RWPE1 (cell line): ENCODE data around the gene MICAL3.

ENCODE experiments used
- CTCF ChIA-PET: fragments of 350-600 bp; sonication (Branson Sonifier 250); formaldehyde crosslinking; extraction: SDS; loops from one replicate; lab custom pipeline; 2021; lab: Yijun Ruan, JAX
- POLR2A ChIA-PET: fragments of 400-600 bp; formaldehyde crosslinking; extraction: SDS; loops from one replicate; lab custom pipeline; 2020; ENCODE audit warnings: antibody characterized with exemption; ENCODE audit not compliant: low non-redundant PET; lab: Yijun Ruan, JAX
- DNase-seq: peaks from one replicate; pipeline ENCODE4 v3.0.0; 2012; ENCODE audit warnings: low spot score
- H3K27ac ChIP-seq: fragments of 450-650 bp; 2 replicates; pipeline ENCODE4 v1.5.1; 2017
- TF ChIP-seq, protein P1 (sequence below): fragments of 450-650 bp; conservative IDR thresholded peaks from 2 replicates; pipeline ENCODE4 v1.5.1; 2017; ENCODE audit warnings: low read depth, mild to moderate bottlenecking

The MICAL3 gene

DNA sequence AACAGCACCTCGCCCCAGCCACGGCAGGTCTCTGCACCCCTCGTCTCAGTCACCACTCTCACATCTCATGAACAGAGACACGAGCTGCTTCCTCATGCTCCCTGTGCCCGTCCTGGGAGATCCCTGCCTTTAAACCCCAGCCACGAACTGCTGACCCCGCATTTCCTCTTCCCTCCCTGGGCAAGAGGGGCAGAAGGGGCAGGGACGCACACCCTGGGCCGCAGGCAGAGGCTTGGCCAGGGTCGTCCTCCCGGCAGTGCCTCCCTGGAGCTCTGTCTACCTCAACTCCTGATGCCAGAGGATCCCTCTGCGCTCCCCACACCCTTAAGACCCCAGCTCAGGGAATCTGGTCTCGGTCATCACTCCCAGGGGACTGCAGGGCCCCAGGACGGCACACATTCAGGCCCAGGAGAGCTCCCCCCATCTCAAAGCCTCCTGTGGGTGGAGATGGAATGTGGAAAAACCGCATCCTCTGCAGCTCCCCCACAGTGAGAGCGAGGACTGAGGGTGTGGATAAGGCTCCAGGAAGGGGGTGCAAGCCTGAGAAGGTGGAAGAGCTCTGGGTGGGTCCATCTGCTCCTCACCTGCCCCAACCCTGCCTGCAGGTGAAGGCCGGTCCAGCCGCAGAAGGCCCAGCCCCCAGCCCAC is 251.3 kb downstream of the MICAL3 start:
- POLR2A ChIA-PET = no interaction called here
- TF ChIP-seq, protein P1, sequence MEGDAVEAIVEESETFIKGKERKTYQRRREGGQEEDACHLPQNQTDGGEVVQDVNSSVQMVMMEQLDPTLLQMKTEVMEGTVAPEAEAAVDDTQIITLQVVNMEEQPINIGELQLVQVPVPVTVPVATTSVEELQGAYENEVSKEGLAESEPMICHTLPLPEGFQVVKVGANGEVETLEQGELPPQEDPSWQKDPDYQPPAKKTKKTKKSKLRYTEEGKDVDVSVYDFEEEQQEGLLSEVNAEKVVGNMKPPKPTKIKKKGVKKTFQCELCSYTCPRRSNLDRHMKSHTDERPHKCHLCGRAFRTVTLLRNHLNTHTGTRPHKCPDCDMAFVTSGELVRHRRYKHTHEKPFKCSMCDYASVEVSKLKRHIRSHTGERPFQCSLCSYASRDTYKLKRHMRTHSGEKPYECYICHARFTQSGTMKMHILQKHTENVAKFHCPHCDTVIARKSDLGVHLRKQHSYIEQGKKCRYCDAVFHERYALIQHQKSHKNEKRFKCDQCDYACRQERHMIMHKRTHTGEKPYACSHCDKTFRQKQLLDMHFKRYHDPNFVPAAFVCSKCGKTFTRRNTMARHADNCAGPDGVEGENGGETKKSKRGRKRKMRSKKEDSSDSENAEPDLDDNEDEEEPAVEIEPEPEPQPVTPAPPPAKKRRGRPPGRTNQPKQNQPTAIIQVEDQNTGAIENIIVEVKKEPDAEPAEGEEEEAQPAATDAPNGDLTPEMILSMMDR = no peak
- H3K27ac ChIP-seq = no peak overlapping the region
- DNase-seq = peak; percentile 39
- CTCF ChIA-PET = interaction anchor here (0.7 kb wide), 1 partner anchor 151 kb away, joined by 3 read pairs; no protein-coding TSS in a partner anchor

DNA sequence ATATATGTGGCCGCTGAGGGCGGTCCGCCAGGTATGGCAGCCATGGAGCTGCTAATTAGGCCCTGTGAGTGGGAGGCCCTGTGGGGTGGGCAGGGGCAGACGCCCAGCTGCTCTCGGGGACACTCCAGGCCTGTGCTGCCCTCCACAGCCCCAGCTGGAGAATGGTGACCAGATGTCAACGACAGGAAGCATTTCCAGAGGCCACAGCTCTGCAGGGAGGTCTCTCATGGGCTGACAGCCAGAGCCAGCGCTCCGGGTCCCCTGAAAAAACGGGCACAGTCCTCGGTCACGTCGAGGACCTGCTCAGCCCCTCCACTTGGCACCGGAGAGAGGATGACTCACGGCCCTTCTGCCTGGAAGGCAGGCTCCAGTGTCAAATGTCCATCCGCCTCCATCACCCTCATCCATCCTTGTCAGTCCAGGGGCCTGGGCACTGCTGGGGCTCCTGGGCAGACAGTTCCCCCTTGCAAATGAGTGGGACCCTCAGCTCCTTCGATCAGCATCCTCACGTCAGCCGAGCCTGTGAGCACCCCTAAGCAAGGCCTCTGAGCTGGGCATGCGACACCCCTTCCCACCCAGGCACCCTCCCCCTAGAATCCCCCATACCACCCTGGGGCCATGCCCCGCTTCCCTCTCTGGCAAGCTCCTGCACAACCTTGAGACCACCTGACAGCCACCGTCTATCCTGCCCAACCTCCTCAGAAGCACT is 252.0 kb downstream of the MICAL3 start:
- TF ChIP-seq, protein P1 = no peak
- no peak overlapping the region for H3K27ac ChIP-seq
- CTCF ChIA-PET = interaction anchor here (1.1 kb wide), 1 partner anchor 18 kb away, joined by 3 read pairs; no protein-coding TSS in a partner anchor
- DNase-seq = no peak
- POLR2A ChIA-PET = no interaction called here

- TF ChIP-seq, protein P1 = no peak
- no peak for DNase-seq
- no peak overlapping the region for H3K27ac ChIP-seq
- ChIA-PET CTCF (interaction anchor here (1.0 kb wide), 2 partner anchors 15 to 28 kb away, joined by 4 to 6 read pairs; no protein-coding TSS in a partner anchor), POLR2A (no interaction called here)
Measured at GRCh38 chr22:17770180-17771077, 253.9 kb downstream of the MICAL3 start.

DNA sequence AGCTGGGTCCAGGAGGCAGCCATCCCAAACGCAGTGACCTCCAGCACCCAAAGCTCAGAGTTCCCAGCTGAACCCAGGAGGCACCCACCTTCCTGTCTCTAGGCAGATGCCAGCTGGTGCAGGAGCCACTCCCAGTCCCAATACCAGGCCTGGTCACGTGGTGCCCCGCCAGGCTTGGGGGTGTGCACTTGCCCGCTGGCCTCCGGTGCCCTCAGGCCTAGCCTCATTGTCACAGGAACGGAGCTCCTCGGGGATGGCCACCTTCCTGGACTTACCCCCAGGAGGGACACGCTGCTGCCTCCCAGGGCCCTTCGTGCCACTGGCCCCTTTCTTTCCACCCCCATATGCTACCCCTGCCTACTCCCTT is 254.7 kb downstream of the MICAL3 start:
- CTCF ChIA-PET = interaction anchor here (1.0 kb wide), 2 partner anchors 16 to 27 kb away, joined by 4 to 6 read pairs; no protein-coding TSS in a partner anchor
- DNase-seq = no peak
- 0 out of 2 replicates have a peak overlapping the region, but pooled peaks have one; percentile 4 for H3K27ac ChIP-seq
- POLR2A ChIA-PET = no interaction called here
- TF ChIP-seq, protein P1 = no peak

- CTCF ChIA-PET = interaction anchor here (1.0 kb wide), 2 partner anchors 16 to 27 kb away, joined by 4 to 6 read pairs; no protein-coding TSS in a partner anchor
- TF ChIP-seq, protein P1 = no peak
- 0 out of 2 replicates have a peak overlapping the region, but pooled peaks have one; percentile 4 for H3K27ac ChIP-seq
- no peak for DNase-seq
- POLR2A ChIA-PET = no interaction called here
Measured at GRCh38 chr22:17769013-17769715, 255.2 kb downstream of the MICAL3 start.
